GM12878 (cell line): Measurements from ENCODE around the gene LRRC2. TPM values are rescaled to one million over a fixed set of nuclear protein-coding genes. Genes with fewer than 3 reads are reported as not detected.

Experiments
- CBFB ChIP-seq: IDR thresholded peaks from 2 replicates; pipeline ENCODE4 v1.6.1; 2016; ENCODE audit warnings: antibody characterized with exemption, low read depth
- NBN ChIP-seq: fragments of 450-650 bp; IDR thresholded peaks from 2 replicates; pipeline ENCODE4 v1.6.1; 2016
- PAX5 ChIP-seq: IDR thresholded peaks from 2 replicates; pipeline ENCODE4 v1.6.1; 2011; ENCODE audit warnings: low read depth, low read length, borderline replicate concordance
- PRDM15 ChIP-seq: fragments of 450-650 bp; formaldehyde crosslinking; IDR thresholded peaks from 2 replicates; pipeline ENCODE4 v1.4.0; 2020; ENCODE audit warnings: mild to moderate bottlenecking, moderate library complexity
- SPI1 ChIP-seq: IDR thresholded peaks from 2 replicates; pipeline ENCODE4 v1.6.1; 2011; ENCODE audit warnings: low read depth, mild to moderate bottlenecking, low read length, moderate library complexity, borderline replicate concordance; ENCODE audit not compliant: insufficient read depth
- SREBF2 ChIP-seq: IDR thresholded peaks from 2 replicates; pipeline ENCODE4 v1.6.1; 2012; ENCODE audit warnings: mild to moderate bottlenecking, low read length
- ZBTB40 ChIP-seq: fragments of 450-650 bp; IDR thresholded peaks from 2 replicates; pipeline ENCODE4 v1.6.1; 2016; ENCODE audit warnings: mild to moderate bottlenecking, moderate library complexity, borderline replicate concordance
- ZNF24 ChIP-seq: fragments of 450-650 bp; IDR thresholded peaks from 2 replicates; pipeline ENCODE4 v1.6.1; 2017; ENCODE audit warnings: antibody characterized with exemption, mild to moderate bottlenecking
- ZNF687 ChIP-seq: fragments of 450-650 bp; IDR thresholded peaks from 2 replicates; pipeline ENCODE4 v1.6.1; 2017; ENCODE audit warnings: mild to moderate bottlenecking, moderate library complexity
- polyA plus RNA-seq, 11 experiments: library from polyadenylated mRNA; depleted of rRNA in 4 of 11; unstranded in 6 of 11; stranded (reverse) in 5 of 11; fragments of >200 nt; fragmentation: Nextera tagmentation in 4 of 11; fragmentation: Illumina TruSeq in 1 of 11; extraction: Ambion mirVana in 4 of 11; extraction: Trizol in 1 of 11; gene quantifications; 1 replicate in 1 of 11; 2 replicates in 10 of 11; pipeline versions ENCODE4 v1.2.1 to v1.2.3, GENCODE V29; 2011 to 2016; ENCODE audit warnings: inconsistent platforms in 2 of 11, missing spikeins in 2 of 11, low read depth in 1 of 11
- total RNA-seq, 4 experiments: library from RNA; depleted of rRNA in 3 of 4; stranded (reverse); fragments of >200 nt in 3 of 4; fragmentation: Illumina TruSeq in 1 of 4; extraction: Trizol in 1 of 4; gene quantifications; 2 replicates each; pipeline versions ENCODE4 v1.2.1 to v1.2.3, GENCODE V29; 2013 to 2021

LRRC2 gene
- total and polyA plus RNA-seq, 10 of the 15 experiments (the other 5 are each of a cell fraction or from before 2014, with no cell fraction given) = not detected

- no peak for TF ChIP-seq ZNF687
- TF ChIP-seq SPI1 = no peak
- TF ChIP-seq PRDM15 = no peak
- no peak for TF ChIP-seq CBFB
- TF ChIP-seq SREBF2 = no peak
- TF ChIP-seq ZBTB40 = no peak
- no peak for TF ChIP-seq NBN
- TF ChIP-seq ZNF24 = no peak
- no peak for TF ChIP-seq PAX5
- TF ChIP-seq, all 136 proteins: peak for 0
These were observed 479 bp downstream of the LRRC2 start (continued) for GRCh38 chr3:46565607-46566039.
